Endothelial cell of umbilical vein (primary cell): Measurements from ENCODE around the gene DQX1. TPM values are rescaled to one million over a fixed set of nuclear protein-coding genes. Genes with fewer than 3 reads are reported as not detected.
"Not testable (repeated sequence)": the region's sequence is repeated elsewhere in the genome, so short reads cannot be mapped to it uniquely, and the experiment has no call there.

ENCODE experiments used
- BruUV-seq: library from RNA; stranded (reverse); fragments of 400-500 nt; replicated peaks from 2 replicates; lab custom pipeline; 2021; lab: Mats Ljungman, UMichigan
- CTCF ChIA-PET: fragments of 300-600, 350-600 bp; sonication (Branson Sonifier 250); formaldehyde crosslinking; loops from one replicate; lab custom pipeline; 2021; ENCODE audit warnings: antibody characterized with exemption, inconsistent platforms; lab: Charles Lee
- POLR2A ChIA-PET: fragments of 300-600, 350-600 bp; sonication (Branson Sonifier 250); formaldehyde crosslinking; loops from one replicate; lab custom pipeline; 2021; ENCODE audit warnings: antibody characterized with exemption, inconsistent platforms; lab: Charles Lee
- DNase-seq: peaks from one replicate; pipeline ENCODE4 v3.0.0-alpha.2; 2011; ENCODE audit warnings: low read depth, low spot score
- FAIRE-seq: peaks from 2 replicates; lab custom pipeline; 2011; peaks lifted over from hg19 to GRCh38; lab: Jason Lieb, UNC
- H2AFZ ChIP-seq: 2 replicates; pipeline ENCODE4 v1.6.0; 2012; ENCODE audit warnings: low read depth, low read length, control low read depth, inconsistent platforms
- H3K27ac ChIP-seq: 2 replicates; pipeline ENCODE4 v1.5.1; 2011; ENCODE audit warnings: low read depth, mild to moderate bottlenecking, control low read depth, low read length, moderate library complexity; ENCODE audit not compliant: insufficient read depth
- H3K27me3 ChIP-seq, 2 experiments: 2 replicates each; pipeline versions ENCODE4 v1.6.0 to v1.6.1; 2011; ENCODE audit warnings: low read length in 2 of 2, mixed read lengths in 1 of 2; ENCODE audit not compliant: control insufficient read depth in 2 of 2, insufficient read depth in 2 of 2
- H3K36me3 ChIP-seq, 2 experiments: 2 replicates in 1 of 2; 3 replicates in 1 of 2; pipeline ENCODE4 v1.5.1; 2011; ENCODE audit warnings: low read length in 2 of 2, mild to moderate bottlenecking in 1 of 2, moderate library complexity in 1 of 2; ENCODE audit not compliant: control insufficient read depth in 2 of 2, insufficient read depth in 2 of 2; ENCODE audit errors: extremely low read depth in 1 of 2
- H3K4me1 ChIP-seq: 3 replicates; pipeline ENCODE4 v1.5.1; 2011; ENCODE audit warnings: mild to moderate bottlenecking, low read length; ENCODE audit not compliant: control insufficient read depth, insufficient read depth; ENCODE audit errors: extremely low read depth
- H3K4me2 ChIP-seq: 2 replicates; pipeline ENCODE4 v1.6.1; 2011; ENCODE audit warnings: low read length, control low read depth, mixed read lengths; ENCODE audit not compliant: insufficient read depth
- H3K4me3 ChIP-seq, 3 experiments: fragments of 200-600 bp in 1 of 3; sonication (generic), shearing (Covaris generic) in 1 of 3; replicated peaks in 1 of 3; 2 replicates each; pipeline ENCODE4 v1.5.1; 2011 to 2016; ENCODE audit warnings: control low read depth in 3 of 3, low read length in 3 of 3, mild to moderate bottlenecking in 2 of 3, inconsistent platforms in 1 of 3, low read depth in 1 of 3, moderate library complexity in 1 of 3; ENCODE audit not compliant: insufficient read depth in 1 of 3
- H3K79me2 ChIP-seq: 2 replicates; pipeline ENCODE4 v1.6.0; 2012; ENCODE audit warnings: low read length, inconsistent platforms; ENCODE audit not compliant: control insufficient read depth, insufficient read depth
- H3K9ac ChIP-seq: replicated peaks from 2 replicates; pipeline ENCODE3; 2011; ENCODE audit warnings: low read length, control low read depth; ENCODE audit not compliant: insufficient read depth; ENCODE audit errors: extremely low read depth
- H3K9me1 ChIP-seq: replicated peaks from 3 replicates; pipeline ENCODE4 v1.6.0; 2011; ENCODE audit warnings: mild to moderate bottlenecking, low read length; ENCODE audit not compliant: control insufficient read depth, insufficient read depth; ENCODE audit errors: extremely low read depth
- H3K9me3 ChIP-seq: replicated peaks from 2 replicates; pipeline ENCODE4 v1.5.1; 2012; ENCODE audit warnings: low read length, inconsistent platforms; ENCODE audit not compliant: control insufficient read depth, insufficient read depth
- H4K20me1 ChIP-seq: replicated peaks from 2 replicates; pipeline ENCODE3; 2011; ENCODE audit warnings: mild to moderate bottlenecking, low read length; ENCODE audit not compliant: control insufficient read depth, insufficient read depth; ENCODE audit errors: extremely low read depth
- EZH2 ChIP-seq: IDR thresholded peaks from 2 replicates; pipeline ENCODE4 v1.6.1; 2012; ENCODE audit warnings: borderline replicate concordance, low read depth, mild to moderate bottlenecking, moderate library complexity, low read length, inconsistent platforms; ENCODE audit not compliant: severe bottlenecking
- FOS ChIP-seq: IDR thresholded peaks from 2 replicates; pipeline ENCODE4 v1.6.1; 2011; ENCODE audit warnings: mild to moderate bottlenecking, low read length, moderate library complexity, borderline replicate concordance; ENCODE audit not compliant: insufficient read depth
- POLR2A ChIP-seq: IDR thresholded peaks from 2 replicates; pipeline ENCODE4 v1.6.1; 2012; ENCODE audit warnings: low read depth, mild to moderate bottlenecking, control low read depth, low read length
- POLR2AphosphoS5 ChIP-seq: IDR thresholded peaks from 2 replicates; pipeline ENCODE4 v1.6.1; 2012; ENCODE audit warnings: low read depth, mild to moderate bottlenecking, control low read depth, low read length, moderate library complexity; ENCODE audit not compliant: insufficient read depth
- dilution Hi-C: fragments of 300-500 bp; cut with MboI; formaldehyde crosslinking; loops from one replicate; pipeline ENCODE4 v1.15.0; 2019; ENCODE audit warnings: low sequenced_read_pairs; ENCODE audit not compliant: extremely low pct_ligation_motif_present
- intact Hi-C: fragments of 100-400 bp; cut with micrococcal nuclease; formaldehyde crosslinking; loops from one replicate; pipeline ENCODE4 v1.10.0; 2022
- polyA plus RNA-seq, 4 experiments: library from polyadenylated mRNA; depleted of rRNA in 3 of 4; stranded (reverse) in 3 of 4; unstranded in 1 of 4; fragments of >200 nt; gene quantifications; 2 replicates each; pipeline versions ENCODE4 v1.2.1 to v1.2.3, GENCODE V29; 2011 to 2012; ENCODE audit warnings: missing spikeins in 1 of 4
- total RNA-seq: library from RNA; stranded (reverse); gene quantifications from 2 replicates; pipeline ENCODE4 v1.2.3, GENCODE V29; 2021

The DQX1 gene
- total and polyA plus RNA-seq, 2 donors (not counting 3 experiments of a cell fraction or from before 2014, with no cell fraction given), result 0.06 to 0.44 TPM

GRCh38 chr2:74564222-74564621 lies 38.2 kb upstream of the DQX1 start:
- dilution Hi-C loops, result no loop called here
- no peak overlapping the region for H3K4me2 ChIP-seq

GRCh38 chr2:74562126-74562775 lies 36.2 kb upstream of the DQX1 start:
- CTCF ChIA-PET, result interaction anchor here (2.1 kb wide), 1 partner anchor 25 kb away, joined by 6 read pairs; no protein-coding TSS in a partner anchor
- Histone ChIP-seq H3K9me3 (no peaks in the 10 kb centered on the region), H3K36me3 (no peaks in the 10 kb centered on the region), H3K9me1 (no peaks in the 10 kb centered on the region), H3K4me3 (no peak overlapping the region), H3K4me1 (peaks cover 5% of the 10 kb centered on the region), H3K4me2 (no peak overlapping the region), H4K20me1 (no peaks in the 10 kb centered on the region), H2AFZ (peak overlapping the region; percentile 68), H3K79me2 (no peaks in the 10 kb centered on the region), H3K27me3 (peaks cover 3 to 14% of the 10 kb centered on the region in 2 experiments), H3K27ac (no peak overlapping the region), H3K9ac (no peak overlapping the region)
- BruUV-seq, result no TSS peak
- TF ChIP-seq EZH2, result no peak
- TF ChIP-seq FOS, result peak; percentile 63
- POLR2A ChIA-PET, result no interaction called here
- dilution Hi-C loops (no loop called here), intact Hi-C loops (no loop called here)
- peak; percentile 70 for FAIRE-seq
- no peak for DNase-seq

More at GRCh38 chr2:74564222-74564621, 38.2 kb upstream of the DQX1 start:
- Histone ChIP-seq H4K20me1 (no peaks in the 10 kb centered on the region), H3K36me3 (no peaks in the 10 kb centered on the region), H3K9ac (no peak overlapping the region), H3K27ac (no peak overlapping the region), H3K4me3 (no peak overlapping the region), H3K27me3 (peaks cover 16 to 24% of the 10 kb centered on the region in 2 experiments), H3K9me1 (no peaks in the 10 kb centered on the region), H3K4me1 (peaks cover 5% of the 10 kb centered on the region), H3K79me2 (no peaks in the 10 kb centered on the region), H3K9me3 (no peaks in the 10 kb centered on the region), H2AFZ (no peak overlapping the region)
- POLR2A ChIA-PET, result no interaction called here
- FAIRE-seq (no peak), DNase-seq (no peak)
- TF ChIP-seq FOS, result no peak
- no peak for TF ChIP-seq POLR2AphosphoS5
- TF ChIP-seq POLR2A, result no peak
- CTCF ChIA-PET, result interaction anchor here (1.4 kb wide), 1 partner anchor 19 kb away, joined by 3 read pairs; no protein-coding TSS in a partner anchor
- intact Hi-C loops, result no loop called here
- no TSS peak for BruUV-seq

- CTCF ChIA-PET, result interaction anchor here (1.2 to 2.1 kb wide), 2 partner anchors 27 to 78 kb away, joined by 3 to 6 read pairs; partner anchors contain the start of genes CCDC142 and TTC31
- DNase-seq, H4K20me1 ChIP-seq, H3K27me3 ChIP-seq, H3K4me3 ChIP-seq, H3K36me3 ChIP-seq, dilution Hi-C loops, H3K79me2 ChIP-seq, H3K27ac ChIP-seq, H3K9ac ChIP-seq, H3K4me2 ChIP-seq, H2AFZ ChIP-seq, H3K9me3 ChIP-seq, FAIRE-seq, POLR2A ChIA-PET, H3K9me1 ChIP-seq, intact Hi-C loops, BruUV-seq, H3K4me1 ChIP-seq: not testable (repeated sequence)
Measured at GRCh38 chr2:74561022-74561421, 35.0 kb upstream of the DQX1 start.
